ENCODE data around the gene ARHGEF1. TPM values are rescaled to one million over a fixed set of nuclear protein-coding genes. Genes with fewer than 3 reads are reported as not detected.

ARHGEF1 gene
- total and polyA plus RNA-seq, 12 donors, result 7.3 to 443 (median 54.1) TPM

DNA sequence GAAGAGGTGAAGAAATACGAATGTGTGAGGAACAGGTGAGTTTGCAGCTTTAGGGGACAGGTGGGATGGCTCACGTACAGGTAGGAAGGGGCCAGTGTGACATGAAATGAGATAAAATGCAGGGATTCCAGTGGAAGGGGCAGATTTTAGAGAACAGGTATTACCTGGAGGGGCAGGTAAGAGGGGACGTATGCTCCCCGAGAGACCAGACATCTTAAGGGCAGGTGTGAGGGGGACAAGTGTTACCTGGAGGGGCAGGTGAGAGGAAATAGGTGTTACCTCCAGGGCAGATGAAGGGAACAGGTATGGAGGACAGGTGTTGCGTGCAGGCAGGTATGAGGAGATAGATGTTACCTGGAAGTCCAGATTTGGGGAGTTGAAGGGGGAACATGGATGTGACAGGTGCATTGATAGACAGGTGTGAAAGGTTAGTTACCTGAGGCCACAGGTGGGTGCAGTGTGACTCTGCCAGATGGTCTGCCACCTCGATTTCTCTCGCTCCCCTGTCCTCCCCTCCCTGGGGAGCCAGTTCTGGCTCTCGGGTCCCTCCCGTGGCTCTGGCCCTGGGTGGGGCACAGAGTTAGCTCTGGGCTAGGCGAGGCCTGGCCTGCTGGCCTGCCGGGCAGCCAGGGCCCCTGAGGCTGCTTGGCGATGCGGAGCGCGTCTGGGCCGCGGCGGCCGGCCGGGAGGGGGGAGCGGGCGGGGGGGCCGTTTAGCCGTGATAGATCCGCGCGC lies 43.2 kb downstream of the ARHGEF1 start:
- intact Hi-C loops (cut with DNase I), result no loop called here
- TF ChIP-seq, protein P1, sequence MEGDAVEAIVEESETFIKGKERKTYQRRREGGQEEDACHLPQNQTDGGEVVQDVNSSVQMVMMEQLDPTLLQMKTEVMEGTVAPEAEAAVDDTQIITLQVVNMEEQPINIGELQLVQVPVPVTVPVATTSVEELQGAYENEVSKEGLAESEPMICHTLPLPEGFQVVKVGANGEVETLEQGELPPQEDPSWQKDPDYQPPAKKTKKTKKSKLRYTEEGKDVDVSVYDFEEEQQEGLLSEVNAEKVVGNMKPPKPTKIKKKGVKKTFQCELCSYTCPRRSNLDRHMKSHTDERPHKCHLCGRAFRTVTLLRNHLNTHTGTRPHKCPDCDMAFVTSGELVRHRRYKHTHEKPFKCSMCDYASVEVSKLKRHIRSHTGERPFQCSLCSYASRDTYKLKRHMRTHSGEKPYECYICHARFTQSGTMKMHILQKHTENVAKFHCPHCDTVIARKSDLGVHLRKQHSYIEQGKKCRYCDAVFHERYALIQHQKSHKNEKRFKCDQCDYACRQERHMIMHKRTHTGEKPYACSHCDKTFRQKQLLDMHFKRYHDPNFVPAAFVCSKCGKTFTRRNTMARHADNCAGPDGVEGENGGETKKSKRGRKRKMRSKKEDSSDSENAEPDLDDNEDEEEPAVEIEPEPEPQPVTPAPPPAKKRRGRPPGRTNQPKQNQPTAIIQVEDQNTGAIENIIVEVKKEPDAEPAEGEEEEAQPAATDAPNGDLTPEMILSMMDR (IDR thresholded peaks at IDR 0.05), result no peak
- TF ChIP-seq POLR2A (IDR thresholded peaks at IDR 0.05), result no peak

DNA sequence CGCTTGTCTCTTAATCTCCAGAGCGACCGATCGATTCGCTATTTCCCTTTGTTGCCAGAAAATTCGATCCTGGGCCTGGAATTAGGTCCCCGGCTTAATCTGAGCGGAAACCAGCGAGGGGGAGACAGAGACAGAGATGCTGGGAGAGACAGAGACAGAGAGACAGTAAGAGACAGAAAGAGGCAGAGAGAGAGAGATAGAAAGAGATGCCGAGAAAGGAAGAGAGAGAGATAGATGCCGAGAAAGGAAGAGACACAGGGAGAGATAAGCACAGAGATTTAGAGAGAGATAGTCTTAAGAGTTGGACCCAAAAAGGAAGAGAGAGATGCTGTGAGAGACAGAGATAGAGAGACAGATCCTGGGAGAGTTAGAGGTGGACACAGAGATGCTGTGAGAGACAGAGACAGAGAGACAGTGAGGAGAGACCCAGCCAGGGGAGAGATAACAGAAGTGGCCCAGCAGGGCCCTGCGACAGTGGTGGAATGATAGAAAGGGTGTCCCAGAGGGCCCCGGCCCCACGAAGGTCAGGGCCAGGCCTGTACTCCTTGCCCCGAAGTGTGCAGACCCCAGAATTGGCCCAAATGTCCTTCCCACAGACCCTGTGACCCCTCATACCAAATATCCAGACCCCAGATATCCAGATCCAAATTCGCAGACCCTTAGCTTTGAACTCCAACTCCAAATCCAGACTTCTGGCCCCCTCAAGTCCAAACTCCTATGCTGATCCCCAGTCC lies 43.9 kb downstream of the ARHGEF1 start:
- intact Hi-C loops (cut with DNase I), result no loop called here

More for the DNA sequence above, 43.2 kb downstream of the ARHGEF1 start:
- WGBS, 4 donors, result 13 to 31% (median 22%) methylated on average over 9 to 27 of the region's 27 CpGs
- DNase-seq, result no peak
- Histone ChIP-seq H3K9me3 (replicated peaks in 1 of 3) (no peaks in the 10 kb centered on the region), H3K4me1 (replicated peaks in 1 of 2) (peaks cover 0 to 11% of the 10 kb centered on the region in 2 donors), H3K36me3 (replicated peaks in 1 of 2) (no peaks in the 10 kb centered on the region), H3K27me3 (peaks cover 83% of the 10 kb centered on the region), H3K27ac (no peak overlapping the region), H3K4me3 (no peak overlapping the region)

DNA sequence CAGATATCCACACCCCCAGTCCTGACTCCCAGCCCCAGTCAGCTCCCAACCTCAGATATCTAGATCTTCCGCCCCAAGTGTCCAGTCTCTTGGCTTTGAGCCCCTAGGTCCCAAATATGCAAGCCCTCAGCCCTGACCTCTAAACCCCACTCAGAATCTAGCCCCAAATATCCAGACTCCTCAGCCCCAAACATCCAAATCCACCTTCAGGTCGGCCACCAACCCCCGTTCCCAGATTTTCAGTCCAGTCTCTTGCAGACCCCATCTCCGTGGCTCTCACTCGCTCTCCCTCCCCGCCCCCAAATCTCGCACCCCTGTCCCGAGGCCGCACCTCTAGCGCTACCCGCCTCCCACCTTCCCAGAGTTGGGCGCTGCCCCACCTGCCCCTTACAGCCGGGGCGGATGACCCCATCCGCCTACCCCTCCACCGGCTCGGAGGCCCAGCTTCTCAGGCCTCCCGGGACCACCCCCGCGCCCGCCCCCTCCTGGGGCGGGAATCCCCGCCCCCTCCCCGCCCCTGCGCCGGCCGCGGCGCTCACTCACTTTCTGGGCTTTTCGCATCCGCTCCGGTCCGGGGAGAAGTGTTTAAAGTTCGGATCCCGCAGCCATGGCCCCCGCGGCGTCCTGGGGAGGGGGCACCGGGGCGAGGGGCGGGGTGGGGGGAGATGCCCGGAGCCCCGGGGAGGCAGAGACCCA lies 44.7 kb downstream of the ARHGEF1 start:
- 6 to 12% (median 8%) methylated on average over 8 to 43 of the region's 43 CpGs for WGBS, 4 donors
- no peak for DNase-seq
- H3K4me3 ChIP-seq, result peak overlapping the region in 2 of 4 donors; percentile 6 to 48
- no peak overlapping the region for H3K27ac ChIP-seq
- no peaks in the 10 kb centered on the region for H3K36me3 ChIP-seq (replicated peaks in 1 of 2)
- H3K9me3 ChIP-seq (replicated peaks in 1 of 3), result no peaks in the 10 kb centered on the region
- intact Hi-C loops (cut with DNase I), result no loop called here
- peaks cover 91% of the 10 kb centered on the region for H3K27me3 ChIP-seq
- H3K4me1 ChIP-seq (replicated peaks in 1 of 2), result peaks cover 0 to 11% of the 10 kb centered on the region in 2 donors
- TF ChIP-seq, protein P1 (IDR thresholded peaks at IDR 0.05), result no peak
- no peak for TF ChIP-seq POLR2A (IDR thresholded peaks at IDR 0.05)

More for the DNA sequence above, 43.9 kb downstream of the ARHGEF1 start:
- WGBS, 4 donors, result 42 to 48% (median 45%) methylated on average over 15 to 16 of the region's 16 CpGs
- Histone ChIP-seq H3K4me1 (replicated peaks in 1 of 2) (peaks cover 0 to 11% of the 10 kb centered on the region in 2 donors), H3K27me3 (peaks cover 90% of the 10 kb centered on the region), H3K36me3 (replicated peaks in 1 of 2) (no peaks in the 10 kb centered on the region), H3K27ac (no peak overlapping the region), H3K9me3 (replicated peaks in 1 of 3) (no peaks in the 10 kb centered on the region), H3K4me3 (no peak overlapping the region)
- DNase-seq, result no peak
- TF ChIP-seq POLR2A (IDR thresholded peaks at IDR 0.05), result no peak
- TF ChIP-seq, protein P1 (IDR thresholded peaks at IDR 0.05), result no peak

DNA sequence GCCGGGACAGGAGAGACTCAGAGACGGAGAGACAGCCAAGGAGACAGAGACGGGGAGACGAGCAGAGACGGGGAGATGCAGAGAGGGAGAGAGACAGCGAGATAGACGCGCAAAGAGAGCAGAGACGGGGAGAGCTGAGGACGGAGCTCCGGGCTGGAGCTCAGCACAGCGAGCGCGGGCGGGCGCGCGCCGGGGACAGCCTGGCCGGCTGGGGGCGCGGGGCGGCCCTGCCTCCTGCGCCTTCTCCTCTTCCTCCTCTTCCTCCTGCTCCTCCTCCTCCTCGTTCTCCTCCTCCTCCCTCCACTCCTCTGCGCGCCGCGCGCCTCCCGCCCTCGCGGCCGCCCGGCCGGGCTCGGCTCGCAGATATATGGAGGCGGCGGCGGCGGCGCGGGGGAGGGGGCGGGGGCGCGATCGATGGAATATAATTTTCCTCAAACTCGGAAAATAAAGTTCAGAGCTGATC lies 45.3 kb downstream of the ARHGEF1 start, which contains the start of gene ERFL:
TSS of gene ERFL (minus strand) at position 229 of the 463 bp plus-strand sequence. CDS start 15,530 bp downstream, outside the sequence.
- H3K27ac ChIP-seq, result no peak within 1 kb of the TSS
- H3K4me3 ChIP-seq, result peak within 1 kb of the TSS in 2 of 4 donors; percentile 6 to 48
- intact Hi-C loops (cut with DNase I), result no loop called here
- DNase-seq, result no peak
- no peaks in the 10 kb centered on the region for H3K9me3 ChIP-seq (replicated peaks in 1 of 3)
- TF ChIP-seq, protein P1 (IDR thresholded peaks at IDR 0.05), result no peak
- TF ChIP-seq POLR2A (IDR thresholded peaks at IDR 0.05), result no peak
- H3K27me3 ChIP-seq, result peaks cover 85% of the 10 kb centered on the region
- no peaks in the 10 kb centered on the region for H3K36me3 ChIP-seq (replicated peaks in 1 of 2)
- H3K4me1 ChIP-seq (replicated peaks in 1 of 2), result peaks cover 0 to 11% of the 10 kb centered on the region in 2 donors
- 0 to 2% (median 1%) methylated on average over 31 to 49 of the region's 49 CpGs for WGBS, 4 donors
